HepG2 (cell line): ENCODE measurements around the gene COQ9. TPM values are rescaled to one million over a fixed set of nuclear protein-coding genes. Genes with fewer than 3 reads are reported as not detected.

Experiments used
- ATAC-seq: fragments of 200-7000 bp; cut with Tn5 transposase; 3 replicates; pipeline ENCODE4 v1.9.1; 2020; ENCODE audit warnings: mild to moderate bottlenecking, moderate library complexity
- BruUV-seq: library from RNA; stranded (reverse); fragments of 400-500 nt; replicated peaks from 2 replicates; lab custom pipeline; 2021; lab: Mats Ljungman, UMichigan
- CTCF ChIA-PET: fragments of 300-600 bp; formaldehyde crosslinking; extraction: SDS; loops from one replicate; lab custom pipeline; 2021; ENCODE audit warnings: low total read pairs, inconsistent platforms, low intra/inter-chr PET ratio; lab: Yijun Ruan, JAX
- POLR2A ChIA-PET: fragments of 350-600 bp; sonication (Branson Sonifier 250); formaldehyde crosslinking; loops from one replicate; lab custom pipeline; 2020; ENCODE audit warnings: antibody characterized with exemption, inconsistent platforms; lab: Yijun Ruan, JAX
- DNase-seq: peaks from one replicate; pipeline ENCODE4 v3.0.0-alpha.2; 2015; ENCODE audit warnings: low spot score
- FAIRE-seq: peaks from 3 replicates; lab custom pipeline; 2011; peaks lifted over from hg19 to GRCh38; lab: Jason Lieb, UNC
- H2AFZ ChIP-seq: one replicate; pipeline ENCODE4 v1.6.1; 2011; ENCODE audit warnings: low read length, inconsistent platforms
- H3K27ac ChIP-seq: fragments of 300-600 bp; 3 replicates; pipeline ENCODE4 v1.8.0; 2011; ENCODE audit warnings: mixed run types, mild to moderate bottlenecking, mixed read lengths, low read length, inconsistent platforms; ENCODE audit not compliant: insufficient read depth; ENCODE audit errors: extremely low read length
- H3K27me3 ChIP-seq, 2 experiments: fragments of 200-600 bp in 1 of 2; 2 replicates in 1 of 2; 3 replicates in 1 of 2; pipeline versions ENCODE4 v1.6.0 to v1.8.0; 2011; ENCODE audit warnings: low read length in 2 of 2, mild to moderate bottlenecking in 2 of 2, moderate library complexity in 2 of 2, inconsistent platforms in 1 of 2; ENCODE audit not compliant: insufficient read depth in 2 of 2, control insufficient read depth in 1 of 2
- H3K36me3 ChIP-seq, 2 experiments: fragments of 200-600 bp in 1 of 2; replicated peaks in 1 of 2; 2 replicates in 1 of 2; 3 replicates in 1 of 2; pipeline versions ENCODE4 v1.5.1 to v1.8.0; 2011; ENCODE audit warnings: low read length in 2 of 2, inconsistent platforms in 1 of 2; ENCODE audit not compliant: insufficient read depth in 2 of 2, control insufficient read depth in 1 of 2
- H3K4me1 ChIP-seq: 2 replicates; pipeline ENCODE4 v1.5.1; 2012; ENCODE audit warnings: low read length, inconsistent platforms; ENCODE audit not compliant: insufficient read depth
- H3K4me2 ChIP-seq: 2 replicates; pipeline ENCODE4 v1.6.0; 2011; ENCODE audit warnings: low read depth, low read length, inconsistent platforms
- H3K4me3 ChIP-seq, 3 experiments: fragments of 200-600 bp in 1 of 3; sonication (generic), shearing (Covaris generic) in 1 of 3; replicated peaks in 1 of 3; 2 replicates each; pipeline ENCODE4 v1.5.1; 2011 to 2016; ENCODE audit warnings: low read length in 3 of 3, inconsistent platforms in 2 of 3, low read depth in 2 of 3, mild to moderate bottlenecking in 2 of 3, control low read depth in 1 of 3, mixed read lengths in 1 of 3; ENCODE audit not compliant: insufficient read depth in 1 of 3
- H3K79me2 ChIP-seq: one replicate; pipeline ENCODE4 v1.6.1; 2011; ENCODE audit warnings: low read length, inconsistent platforms; ENCODE audit not compliant: insufficient read depth
- H3K9ac ChIP-seq: 2 replicates; pipeline ENCODE4 v1.6.0; 2011; ENCODE audit warnings: mild to moderate bottlenecking, low read depth, low read length, inconsistent platforms; ENCODE audit not compliant: insufficient read depth
- H3K9me3 ChIP-seq: 2 replicates; pipeline ENCODE4 v1.5.1; 2012; ENCODE audit warnings: mild to moderate bottlenecking, low read length
- H4K20me1 ChIP-seq: 2 replicates; pipeline ENCODE4 v1.6.0; 2011; ENCODE audit warnings: inconsistent platforms, mild to moderate bottlenecking, low read length, moderate library complexity; ENCODE audit not compliant: insufficient read depth
- EED ChIP-seq: sonication (generic); formaldehyde crosslinking; IDR thresholded peaks from 2 replicates; pipeline ENCODE4 v1.5.0; 2020; ENCODE audit warnings: mild to moderate bottlenecking, missing genetic modification reagents
- NR2F6 ChIP-seq, 2 experiments: IDR thresholded peaks; 2 replicates each; pipeline ENCODE4 v1.6.1; 2016; ENCODE audit warnings: antibody characterized with exemption in 1 of 2, mild to moderate bottlenecking in 1 of 2
- REPIN1 ChIP-seq: sonication (generic); formaldehyde crosslinking; IDR thresholded peaks from 2 replicates; pipeline ENCODE4 v1.8.0; 2022; ENCODE audit warnings: missing genetic modification reagents, low read depth, mild to moderate bottlenecking, borderline replicate concordance
- RFX1 ChIP-seq: fragments of 450-650 bp; IDR thresholded peaks from 2 replicates; pipeline ENCODE4 v1.6.1; 2017
- SOX5 ChIP-seq: IDR thresholded peaks from 2 replicates; pipeline ENCODE4 v1.6.1; 2016; ENCODE audit warnings: borderline replicate concordance
- ZNF101 ChIP-seq: sonication (generic); formaldehyde crosslinking; IDR thresholded peaks from 2 replicates; pipeline ENCODE4 v1.4.0; 2020; ENCODE audit warnings: mild to moderate bottlenecking, low read depth, missing genetic modification reagents, borderline replicate concordance
- ZNF235 ChIP-seq: sonication (generic); formaldehyde crosslinking; IDR thresholded peaks from 2 replicates; pipeline ENCODE4 v1.8.1; 2023; ENCODE audit warnings: mild to moderate bottlenecking, missing genetic modification reagents, borderline replicate concordance
- ZNF703 ChIP-seq: sonication (generic); formaldehyde crosslinking; IDR thresholded peaks from 2 replicates; pipeline ENCODE4 v1.5.1; 2020; ENCODE audit warnings: missing genetic modification reagents, mild to moderate bottlenecking, moderate library complexity, borderline replicate concordance
- ZNF772 ChIP-seq: sonication (generic); formaldehyde crosslinking; IDR thresholded peaks from 2 replicates; pipeline ENCODE4 v1.5.0; 2020; ENCODE audit warnings: mild to moderate bottlenecking, missing genetic modification reagents
- WGBS: methylation state at CpG from one replicate; pipeline ENCODE4 v1.1.6; 2017; ENCODE audit warnings: low lambda C conversion rate; 5-methylcytosine and 5-hydroxymethylcytosine counted together
- in situ Hi-C: cut with HindIII; loops from 2 replicates; pipeline ENCODE4 v1.10.0; 2017; ENCODE audit warnings: low pct_unique_long_range_greater_than_20kb; ENCODE audit not compliant: extremely low pct_ligation_motif_present
- intact Hi-C: fragments of 100-400 bp; cut with micrococcal nuclease; formaldehyde crosslinking; loops from one replicate; pipeline ENCODE4 v1.10.0; 2022; ENCODE audit not compliant: unreplicated experiment
- polyA plus RNA-seq, 8 experiments: library from polyadenylated mRNA; depleted of rRNA in 3 of 8; stranded (reverse) in 7 of 8; unstranded in 1 of 8; fragments of >200 nt; fragmentation: Illumina TruSeq in 4 of 8; extraction: Trizol in 4 of 8; gene quantifications; 2 replicates each; pipeline versions ENCODE4 v1.2.1 to v1.2.3, GENCODE V29; 2011 to 2016; ENCODE audit warnings: low read depth in 4 of 8, missing spikeins in 1 of 8, mixed read lengths in 1 of 8; ENCODE audit not compliant: insufficient read depth in 1 of 8
- total RNA-seq, 5 experiments: library from RNA; depleted of rRNA; stranded (reverse); fragments of >200 nt; fragmentation: Illumina TruSeq; extraction: Trizol; gene quantifications; 2 replicates each; pipeline ENCODE4 v1.2.3, GENCODE V29; 2016; ENCODE audit warnings: low read depth in 1 of 5
- TF ChIP-seq, protein P1 (sequence below): IDR thresholded peaks from 2 replicates; pipeline ENCODE4 v1.6.1; 2016
- TF ChIP-seq, protein P2 (sequence below): sonication (generic); formaldehyde crosslinking; IDR thresholded peaks from 2 replicates; pipeline ENCODE4 v1.8.1; 2023; ENCODE audit warnings: missing genetic modification reagents, mild to moderate bottlenecking, borderline replicate concordance

Gene COQ9
- total and polyA plus RNA-seq, 2 of the 13 experiments (the other 11 are each of a cell fraction or from before 2014, with no cell fraction given): 57.5 to 108 TPM

DNA sequence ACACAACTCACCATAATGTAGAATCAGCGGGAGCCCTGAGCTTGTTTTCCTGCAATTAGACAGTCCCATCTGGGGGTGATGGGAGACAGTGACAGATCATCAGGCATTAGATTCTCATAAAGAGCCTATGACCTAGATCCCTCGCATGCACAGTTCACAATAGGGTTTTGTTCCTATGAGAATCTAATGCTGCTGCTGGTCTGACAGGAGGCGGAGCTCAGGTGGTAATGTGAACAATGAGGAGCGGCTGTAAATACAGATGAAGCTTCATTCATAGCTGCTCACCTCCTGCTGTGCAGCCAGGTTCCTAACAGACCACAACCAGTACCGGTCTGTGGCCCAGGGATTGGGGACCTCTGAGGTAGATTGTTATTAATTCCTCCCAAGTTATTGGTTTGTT is 42.0 kb downstream of the COQ9 start (continued):
- TF ChIP-seq, protein P1, sequence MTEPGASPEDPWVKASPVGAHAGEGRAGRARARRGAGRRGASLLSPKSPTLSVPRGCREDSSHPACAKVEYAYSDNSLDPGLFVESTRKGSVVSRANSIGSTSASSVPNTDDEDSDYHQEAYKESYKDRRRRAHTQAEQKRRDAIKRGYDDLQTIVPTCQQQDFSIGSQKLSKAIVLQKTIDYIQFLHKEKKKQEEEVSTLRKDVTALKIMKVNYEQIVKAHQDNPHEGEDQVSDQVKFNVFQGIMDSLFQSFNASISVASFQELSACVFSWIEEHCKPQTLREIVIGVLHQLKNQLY (CRISPR knock-in tag): no peak
- TF ChIP-seq SOX5 (peak; percentile 36; the same call in 1 of the 2 replicates), ZNF235 (no peak), ZNF772 (no peak)

DNA sequence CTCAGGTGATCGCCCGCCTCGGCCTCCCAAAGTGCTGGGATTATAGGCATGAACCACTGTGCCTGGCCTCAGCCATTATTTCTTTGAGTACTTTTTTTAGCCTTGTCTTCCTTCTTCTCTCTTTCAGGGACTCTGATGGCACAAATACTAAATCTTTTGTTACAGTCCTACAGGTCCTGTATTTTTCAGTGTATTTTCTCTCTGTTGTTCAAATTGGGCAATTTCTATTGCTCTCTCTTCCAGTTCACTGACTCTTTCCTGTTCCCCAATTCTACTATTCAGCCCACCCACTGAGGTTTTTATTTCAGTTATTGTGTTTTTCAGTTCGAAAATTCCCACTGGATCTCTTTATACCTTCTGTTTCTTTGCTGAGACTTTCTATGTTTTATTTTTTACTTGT is 46.5 kb downstream of the COQ9 start:
- BruUV-seq: no TSS peak
- in situ Hi-C loops: no loop called here
- no peak for TF ChIP-seq NR2F6 (IDR thresholded peaks at IDR 0.05)
- TF ChIP-seq NR2F6 (CRISPR knock-in tag; IDR thresholded peaks at IDR 0.05): no peak
- TF ChIP-seq EED (CRISPR knock-in tag): no peak
- no peak for TF ChIP-seq REPIN1 (CRISPR knock-in tag)
- TF ChIP-seq ZNF101 (CRISPR knock-in tag): no peak
- no peak for TF ChIP-seq RFX1
- TF ChIP-seq ZNF703 (CRISPR knock-in tag): no peak
- TF ChIP-seq, protein P2, sequence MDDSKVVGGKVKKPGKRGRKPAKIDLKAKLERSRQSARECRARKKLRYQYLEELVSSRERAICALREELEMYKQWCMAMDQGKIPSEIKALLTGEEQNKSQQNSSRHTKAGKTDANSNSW (CRISPR knock-in tag): no peak
- H3K4me2 ChIP-seq: no peak overlapping the region
- DNase-seq (no peak), FAIRE-seq (no peak), ATAC-seq (no peak)
- H3K79me2 ChIP-seq: no peaks in the 10 kb centered on the region
- ChIA-PET CTCF (no interaction called here), POLR2A (no interaction called here)
- H3K9ac ChIP-seq: no peak overlapping the region
- H3K4me1 ChIP-seq: peaks cover 17% of the 10 kb centered on the region
- H3K36me3 ChIP-seq: no peaks in the 10 kb centered on the region
- H3K27me3 ChIP-seq: peaks cover 6 to 39% of the 10 kb centered on the region in 2 experiments; a peak in 4 of 5 replicates
- H4K20me1 ChIP-seq: no peaks in the 10 kb centered on the region
- intact Hi-C loops: no loop called here
- no peaks in the 10 kb centered on the region for H3K9me3 ChIP-seq
- WGBS: 64% methylated on average over 4 of the region's 4 CpGs
- H2AFZ ChIP-seq: no peak overlapping the region
- H3K4me3 ChIP-seq: no peak overlapping the region
- no peak overlapping the region for H3K27ac ChIP-seq
